ENCODE results near the gene ZBTB5.
A peak's percentile ranks its signal among the peaks of the same experiment; 100 is the strongest.

Gene ZBTB5

GRCh38 chr9:37424686-37425297, 40.5 kb downstream of the ZBTB5 start:
- DNase-seq (ENCODE audit: low spot score) = no peak

DNA sequence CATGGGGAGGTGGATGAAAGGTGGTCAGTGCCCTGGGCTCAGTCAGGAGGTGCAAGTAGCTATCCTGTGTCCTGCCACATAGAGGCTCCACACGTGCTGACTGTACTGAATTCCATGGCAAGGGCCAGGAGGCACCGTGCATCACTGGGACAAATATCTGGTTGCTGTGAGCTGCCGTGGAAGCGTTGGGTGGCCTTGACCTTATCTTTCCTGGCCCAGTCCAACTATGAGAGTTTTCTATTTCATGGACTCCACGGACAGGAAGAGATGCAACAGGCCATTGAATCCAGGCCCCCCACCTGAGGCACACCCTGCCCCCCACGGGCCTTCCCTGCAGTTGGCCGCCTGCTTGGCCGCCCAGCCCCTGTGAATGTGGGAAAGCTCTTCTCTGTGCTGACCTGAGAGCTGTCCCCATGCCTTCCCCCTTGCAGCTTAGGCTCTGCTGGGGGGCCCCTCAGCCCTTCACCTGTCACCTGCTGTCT, 41.0 kb downstream of the ZBTB5 start:
- DNase-seq (ENCODE audit: low spot score) = no peak

DNA sequence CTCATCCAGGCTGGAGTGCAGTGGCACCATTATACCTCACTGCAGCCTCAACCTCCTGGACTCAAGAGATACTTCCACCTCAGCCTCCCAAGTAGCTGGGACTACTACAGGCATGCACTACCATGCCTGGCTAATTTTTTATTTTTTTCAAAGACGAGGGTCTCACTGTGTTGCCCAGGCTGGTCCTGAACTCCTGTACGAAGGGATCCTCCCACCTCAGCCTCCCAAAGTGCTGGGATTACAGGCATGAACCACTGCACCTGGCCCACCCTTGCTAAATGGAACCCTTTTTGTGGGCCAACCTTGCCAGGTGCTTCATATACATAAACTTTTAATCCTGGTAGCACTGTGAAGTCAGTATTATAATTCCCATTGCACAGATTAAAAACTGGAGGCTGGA, 41.7 kb downstream of the ZBTB5 start:
- DNase-seq (ENCODE audit: low spot score) = no peak

GRCh38 chr9:37422289-37423104, 42.8 kb downstream of the ZBTB5 start, which contains the start of gene GRHPR:
Gene GRHPR (plus strand): TSS chr9:37422696. CDS start chr9:37422751, 55 bp downstream.
- DNase-seq (ENCODE audit: low spot score) = peak; percentile 87

DNA sequence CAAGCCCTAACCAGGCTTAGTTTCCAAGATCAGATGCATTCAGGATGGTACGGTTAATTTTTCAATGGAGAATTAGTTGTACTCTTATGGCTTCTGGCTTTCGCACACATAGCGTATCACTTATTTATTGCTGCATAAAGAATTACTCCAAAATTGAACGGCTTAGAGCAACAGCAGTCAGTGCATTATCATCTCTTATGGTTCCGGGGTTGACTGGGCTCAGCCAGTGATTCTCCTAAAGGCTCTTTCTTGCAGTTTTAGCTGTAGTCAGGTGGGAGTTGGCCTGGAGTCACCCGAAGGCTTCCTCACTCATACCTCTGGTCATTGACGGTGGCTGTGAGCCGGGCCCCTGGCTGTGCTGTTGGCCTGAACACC, 43.3 kb downstream of the ZBTB5 start:
- DNase-seq (ENCODE audit: low spot score) = no peak

- no peak for DNase-seq (ENCODE audit: low spot score)
Observed at GRCh38 chr9:37420271-37421215, 44.7 kb downstream of the ZBTB5 start.

DNA sequence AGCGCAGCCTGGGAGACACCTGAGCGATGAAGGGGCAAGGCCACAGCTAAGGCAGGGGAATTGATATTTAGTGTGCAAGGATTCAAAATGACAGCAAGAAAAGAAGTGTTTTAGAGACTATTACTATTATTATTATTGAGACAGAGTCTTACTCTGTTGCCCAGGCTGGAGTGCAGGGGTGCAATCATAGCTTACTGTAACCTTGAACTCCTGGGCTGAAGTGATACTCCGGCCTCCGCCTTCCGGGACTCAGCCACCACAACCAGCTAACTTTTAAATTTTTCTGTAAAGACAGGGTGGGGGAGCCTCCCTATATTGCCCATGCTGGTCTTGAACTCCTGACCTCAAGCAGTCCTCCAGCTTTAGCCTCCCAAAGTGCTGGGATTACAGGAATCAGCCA, 46.0 kb downstream of the ZBTB5 start:
- DNase-seq (ENCODE audit: low spot score) = no peak

- peak; percentile 31 for DNase-seq (ENCODE audit: low spot score)
Observed at GRCh38 chr9:37417857-37418618, 47.2 kb downstream of the ZBTB5 start.

- no peak for DNase-seq (ENCODE audit: low spot score)
Observed at GRCh38 chr9:37417252-37417803, 47.9 kb downstream of the ZBTB5 start.

DNA sequence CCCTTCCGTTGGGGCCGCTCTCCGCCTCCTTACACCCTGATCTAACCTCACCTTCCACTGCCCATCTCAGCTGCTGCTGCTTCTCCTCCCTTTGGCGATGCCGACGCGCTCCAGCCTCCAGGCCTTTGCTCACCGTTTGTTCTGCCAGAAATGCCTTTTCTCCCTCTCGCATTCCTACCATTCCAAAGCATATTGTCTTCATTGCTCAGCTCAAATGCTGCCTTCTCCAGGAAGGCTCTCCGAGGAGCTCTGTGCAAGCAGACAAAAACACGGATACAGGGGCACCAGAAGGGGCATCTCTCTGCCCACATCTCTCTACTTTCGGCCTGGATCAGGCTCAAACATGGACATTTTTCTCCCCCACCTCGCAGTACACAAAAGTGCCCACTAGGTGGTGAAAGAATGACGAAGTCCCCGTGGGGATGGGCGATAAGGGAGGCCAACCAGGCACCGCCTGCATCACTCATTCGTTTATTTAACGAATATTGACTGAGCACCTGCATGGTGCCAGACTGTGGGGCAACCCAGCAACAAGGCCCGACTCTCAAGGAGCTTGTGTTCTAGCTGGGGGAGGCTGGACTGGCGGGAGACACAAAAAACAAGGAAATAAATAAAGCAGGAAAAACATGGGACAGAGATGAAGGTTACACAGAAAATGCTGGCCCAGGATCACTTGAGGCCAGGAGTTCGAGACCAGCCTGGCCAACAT, 50.1 kb downstream of the ZBTB5 start:
- peak; percentile 95 for DNase-seq (ENCODE audit: low spot score)

DNA sequence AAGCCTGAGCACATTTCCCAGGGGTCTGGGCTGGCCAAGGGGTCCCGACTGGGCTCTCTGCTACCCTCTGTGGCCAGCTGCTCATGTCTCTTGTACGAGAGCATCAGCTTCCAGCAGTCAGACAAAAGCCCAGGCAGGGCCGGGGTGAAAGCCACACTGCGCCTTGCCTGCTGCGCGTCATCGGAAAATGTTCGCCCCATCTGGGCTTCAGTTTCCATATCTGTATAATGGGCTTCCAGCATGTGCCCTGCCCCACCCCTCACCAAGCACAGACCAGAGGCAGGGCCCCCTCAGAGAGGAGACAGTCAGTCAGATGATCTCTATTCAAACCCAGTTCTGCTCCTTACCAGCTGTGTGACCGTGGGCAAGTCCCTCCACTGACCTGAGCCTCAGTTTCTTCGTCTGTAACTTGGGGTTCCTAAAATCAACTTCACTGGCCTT, 50.7 kb downstream of the ZBTB5 start:
- no peak for DNase-seq (ENCODE audit: low spot score)

DNA sequence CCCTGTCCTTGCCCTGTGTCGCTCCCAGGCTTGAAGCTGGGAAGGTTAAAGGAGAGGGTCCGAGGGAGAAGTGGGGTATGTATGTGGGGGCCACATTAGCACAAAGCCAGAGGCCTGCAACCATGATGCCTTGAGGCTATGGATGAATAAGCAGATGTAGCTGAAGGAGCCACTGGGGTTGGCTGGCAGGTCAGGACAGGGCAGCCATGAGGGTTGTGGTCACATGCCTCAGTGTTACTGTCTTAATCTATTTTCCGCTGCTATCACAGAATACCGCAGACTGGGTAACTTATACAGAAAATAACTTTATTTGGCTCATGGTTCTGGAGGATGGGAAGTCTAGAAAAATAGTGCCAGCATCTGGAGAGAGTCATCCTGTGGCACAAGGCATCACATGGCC, 51.9 kb downstream of the ZBTB5 start:
- DNase-seq (ENCODE audit: low spot score) = no peak

DNA sequence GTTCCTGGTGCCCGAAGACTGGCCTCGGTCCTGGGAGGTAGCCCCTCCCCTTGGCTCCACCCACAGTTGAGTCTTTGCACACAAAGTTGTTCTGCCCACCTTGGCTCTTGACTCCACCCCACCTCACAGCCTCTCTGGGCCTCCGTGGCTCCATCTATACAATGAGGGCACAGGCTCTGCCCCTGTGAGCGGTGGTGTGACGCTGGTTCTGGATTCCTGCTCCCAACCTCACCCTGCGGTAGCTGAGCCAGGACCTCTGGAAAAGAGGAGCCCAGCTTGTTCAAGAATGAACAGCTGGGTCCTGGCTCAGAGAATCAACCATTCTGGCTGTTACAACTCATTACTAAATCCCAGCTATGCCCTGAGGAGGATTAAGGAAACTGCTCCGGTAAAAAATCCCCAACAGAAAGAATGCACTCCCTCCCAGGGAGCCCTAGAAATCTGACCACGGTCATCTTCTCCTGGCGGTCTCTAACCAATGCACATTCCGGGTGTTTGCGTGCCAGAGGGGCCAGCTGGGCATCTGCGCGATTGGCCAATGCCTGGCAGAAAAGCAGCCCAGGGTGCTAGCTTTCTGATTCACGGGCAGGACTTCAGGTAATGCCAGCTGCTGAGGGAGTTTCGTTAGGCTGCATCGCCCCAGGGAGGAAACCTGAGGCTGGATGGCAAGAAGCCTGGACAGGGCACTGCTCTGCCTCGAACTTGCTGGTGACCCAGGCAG, 52.7 kb downstream of the ZBTB5 start:
- DNase-seq (ENCODE audit: low spot score) = no peak

DNA sequence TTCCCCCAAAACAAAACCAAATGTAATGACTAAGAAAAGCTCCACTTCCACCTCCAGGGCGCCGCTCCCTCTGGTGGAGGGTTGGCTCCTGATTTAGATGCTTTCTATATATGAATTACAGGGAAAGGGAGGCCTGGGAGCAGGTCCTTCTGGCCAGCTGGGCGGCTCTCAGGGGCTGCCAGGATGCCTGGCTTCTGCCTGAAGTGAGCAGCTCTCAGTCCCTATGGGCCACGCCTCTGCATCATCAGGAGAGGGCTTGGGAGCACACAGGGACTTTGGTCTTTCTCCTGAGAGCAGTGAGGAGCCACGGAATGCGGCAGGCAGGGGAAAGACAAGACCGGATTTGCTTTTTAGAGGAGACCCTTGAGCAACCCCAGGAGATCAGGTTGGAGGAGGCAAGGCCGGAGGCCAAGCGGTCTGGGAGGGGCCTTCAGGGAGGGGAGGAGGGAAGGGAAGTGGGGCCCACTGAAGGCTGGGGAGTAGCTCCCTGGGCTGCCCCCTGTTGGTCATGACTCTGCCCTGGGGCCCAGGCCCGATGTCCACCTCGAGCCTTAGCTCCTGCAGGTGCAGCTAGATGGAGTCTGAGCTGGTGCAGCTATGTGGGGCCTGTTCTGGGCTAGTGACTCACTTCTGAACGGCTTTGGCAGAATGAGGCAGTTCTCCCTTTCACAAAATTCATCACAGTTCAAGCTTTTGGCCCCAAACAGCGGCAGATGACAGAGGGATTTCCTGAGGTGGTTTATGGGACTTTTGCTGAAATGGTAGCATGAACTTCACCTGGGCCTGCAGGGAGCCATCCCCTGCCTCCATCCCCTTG, 54.1 kb downstream of the ZBTB5 start:
- peak; percentile 91 for DNase-seq (ENCODE audit: low spot score)

DNA sequence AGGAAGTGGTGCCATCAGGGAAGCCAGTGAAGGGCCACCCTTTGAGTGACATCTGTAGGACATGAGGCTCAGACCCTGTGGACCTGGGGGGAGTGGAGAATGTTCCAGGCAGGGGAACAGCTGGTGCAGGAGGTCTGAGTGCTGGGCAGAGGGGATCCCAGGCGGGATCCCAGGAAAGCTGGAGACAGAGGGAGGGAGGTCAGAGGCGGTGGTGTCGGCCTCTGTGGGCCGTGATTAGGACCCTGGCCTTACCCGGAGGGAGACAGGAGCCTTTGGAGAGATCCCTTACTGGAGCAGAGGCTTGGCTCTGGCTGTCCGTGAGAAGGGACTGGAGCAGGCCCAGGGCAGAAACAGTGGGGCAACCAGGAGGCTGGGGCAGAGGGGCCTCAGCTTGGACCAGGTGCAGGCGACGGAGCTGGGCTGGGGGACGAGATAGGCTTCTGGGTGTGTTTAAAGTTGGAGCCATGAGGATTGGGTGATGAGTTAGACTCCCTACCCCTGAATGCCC, 54.8 kb downstream of the ZBTB5 start:
- no peak for DNase-seq (ENCODE audit: low spot score)

DNA sequence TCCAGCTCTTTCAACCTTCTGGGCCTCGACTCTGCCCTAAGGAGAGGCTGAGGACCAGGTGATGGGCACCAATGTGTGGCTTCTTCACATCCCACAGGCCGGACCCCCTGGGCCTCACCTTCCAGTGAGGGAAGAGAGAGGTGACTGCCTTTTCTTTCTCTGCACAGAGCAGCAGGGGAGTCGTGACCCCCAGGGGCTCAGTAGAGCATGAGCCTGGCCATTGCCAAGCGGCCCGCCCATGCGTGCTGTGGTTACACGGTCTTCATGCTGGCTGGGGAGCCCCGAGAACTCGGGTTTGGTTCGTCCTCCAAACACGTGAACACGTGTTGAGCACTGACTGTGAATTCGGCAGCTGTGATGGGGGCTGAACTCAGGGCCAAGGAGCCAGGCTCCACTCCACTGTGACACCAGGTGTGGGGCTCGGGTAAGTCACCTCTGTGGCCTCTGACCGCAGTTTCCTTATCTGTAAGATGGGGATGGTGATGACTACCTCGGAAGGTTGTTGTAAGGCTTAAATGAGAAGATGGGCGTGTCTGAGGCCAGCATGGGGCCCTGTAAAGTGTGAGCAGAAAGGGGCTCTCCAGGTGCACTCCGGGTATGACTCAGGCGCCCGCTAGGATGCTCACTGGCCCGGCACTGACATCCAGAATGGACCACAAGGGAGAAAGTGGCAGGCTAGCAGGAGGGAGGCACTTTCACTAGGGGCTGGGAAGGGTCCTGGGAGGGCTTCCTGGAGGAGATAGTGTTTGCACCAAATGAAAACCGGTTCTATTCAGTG, 56.1 kb downstream of the ZBTB5 start:
- DNase-seq (ENCODE audit: low spot score) = peak; percentile 100

- peak; percentile 73 for DNase-seq (ENCODE audit: low spot score)
Observed at GRCh38 chr9:37407468-37407867, 57.8 kb downstream of the ZBTB5 start.

All from NAMALWA (cell line).